CD4-positive, alpha-beta T cell treated with Interleukin-12 subunit alpha and Interleukin-12 subunit beta, for 1 hour (primary cell): ENCODE data around the gene TIMP2.
"Not testable (repeated sequence)": the region's sequence is repeated elsewhere in the genome, so short reads cannot be mapped to it uniquely, and the experiment has no call there.

ENCODE experiments used
- DNase-seq: peaks from one replicate; pipeline ENCODE4 v3.0.0-alpha.2; 2020

Gene TIMP2, protein sequence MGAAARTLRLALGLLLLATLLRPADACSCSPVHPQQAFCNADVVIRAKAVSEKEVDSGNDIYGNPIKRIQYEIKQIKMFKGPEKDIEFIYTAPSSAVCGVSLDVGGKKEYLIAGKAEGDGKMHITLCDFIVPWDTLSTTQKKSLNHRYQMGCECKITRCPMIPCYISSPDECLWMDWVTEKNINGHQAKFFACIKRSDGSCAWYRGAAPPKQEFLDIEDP

DNA sequence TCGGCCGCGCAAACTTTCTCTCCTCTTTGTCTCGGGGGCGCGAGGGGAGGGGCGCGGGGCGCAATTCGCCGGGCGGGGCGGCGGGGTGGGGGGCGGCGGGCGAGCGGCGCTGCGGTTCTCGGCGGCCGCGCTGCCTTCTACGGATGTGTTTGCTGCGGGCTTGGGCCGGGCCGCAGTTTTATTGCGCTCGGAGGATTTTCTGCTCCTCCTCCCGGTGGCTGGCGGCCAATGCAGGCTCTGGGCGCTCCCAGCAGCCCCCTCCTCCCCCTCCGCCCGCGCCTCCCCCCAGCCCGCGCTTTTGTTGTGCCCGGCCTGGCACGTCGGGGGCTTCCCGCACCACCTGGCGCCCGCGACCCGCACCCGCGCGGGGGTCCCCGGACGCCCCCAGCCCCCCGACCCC lies at the start of gene TIMP2:
TSS of gene TIMP2 (minus strand) at position 154 of the 400 bp plus-strand sequence. CDS start 299 bp downstream, outside the sequence.
- peak; percentile 75 for DNase-seq

GRCh38 chr17:78973792-78974520 lies 48.8 kb upstream of the TIMP2 start:
- DNase-seq: no peak

DNA sequence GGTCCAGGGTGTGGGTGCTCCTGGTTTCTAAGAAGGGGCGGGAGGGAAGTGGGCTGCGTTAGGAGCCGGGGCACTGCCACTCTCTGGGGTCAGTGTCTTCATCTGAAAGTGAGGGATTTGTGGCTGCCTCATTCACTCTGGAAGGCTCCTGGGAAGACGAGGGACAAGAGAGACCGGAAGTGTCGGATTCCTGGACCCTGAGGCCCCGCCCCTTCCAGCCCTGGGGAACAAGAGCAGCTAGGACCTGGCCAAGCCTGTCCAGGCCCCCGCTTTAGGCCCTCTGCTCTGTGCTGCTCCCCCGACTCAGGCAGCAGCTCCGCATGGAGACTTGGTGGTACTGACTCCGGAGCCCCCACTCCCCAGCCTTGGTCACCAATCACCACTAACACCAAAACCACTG lies 48.0 kb upstream of the TIMP2 start:
- DNase-seq: no peak

GRCh38 chr17:78972507-78973105 lies 47.4 kb upstream of the TIMP2 start:
- DNase-seq: no peak

GRCh38 chr17:78971756-78972506 lies 46.7 kb upstream of the TIMP2 start:
- no peak for DNase-seq

DNA sequence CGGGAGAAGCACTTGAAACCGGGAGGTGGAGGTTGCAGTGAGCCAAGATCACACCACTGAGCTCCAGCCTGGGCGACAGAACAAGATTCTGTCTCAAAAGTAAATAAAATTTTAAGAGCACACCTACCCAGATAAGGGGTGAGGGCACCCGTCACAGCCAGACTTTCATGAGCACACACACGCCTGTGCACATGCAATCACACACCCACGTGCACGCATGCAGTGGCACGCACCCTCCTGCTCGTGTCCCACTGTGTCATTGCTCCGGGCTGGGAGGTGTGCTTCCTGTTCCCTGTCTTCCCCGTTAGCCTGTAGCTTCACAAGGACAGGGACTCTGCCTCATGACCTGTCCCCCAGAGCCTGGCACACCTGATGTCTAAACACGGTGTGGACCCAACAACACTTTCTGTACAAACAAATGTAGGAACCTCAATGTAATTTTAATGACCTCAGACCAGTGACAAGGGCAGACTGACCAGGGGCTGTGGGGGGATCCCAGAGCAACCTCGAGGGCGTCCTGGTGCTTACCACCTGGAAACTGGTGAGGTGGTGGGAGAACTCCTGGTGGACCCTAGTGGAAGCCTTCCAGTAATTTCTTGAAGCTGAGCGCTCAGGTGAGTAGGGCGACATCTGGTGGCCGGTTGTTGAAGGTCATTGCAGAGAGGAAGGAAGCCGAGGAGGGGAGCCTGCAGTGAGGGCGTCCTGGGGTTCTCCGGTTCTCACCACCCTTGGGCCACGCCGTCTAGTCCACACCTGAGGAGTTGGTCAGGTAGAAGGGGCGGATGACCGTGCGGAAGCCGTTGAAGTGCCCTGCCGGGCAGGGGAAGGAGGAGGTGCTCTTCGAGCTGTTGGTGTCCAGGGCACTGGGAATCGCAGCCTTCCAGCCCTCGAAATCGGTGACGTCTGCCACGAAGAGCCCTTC lies 45.9 kb upstream of the TIMP2 start:
- DNase-seq: peak; percentile 73

DNA sequence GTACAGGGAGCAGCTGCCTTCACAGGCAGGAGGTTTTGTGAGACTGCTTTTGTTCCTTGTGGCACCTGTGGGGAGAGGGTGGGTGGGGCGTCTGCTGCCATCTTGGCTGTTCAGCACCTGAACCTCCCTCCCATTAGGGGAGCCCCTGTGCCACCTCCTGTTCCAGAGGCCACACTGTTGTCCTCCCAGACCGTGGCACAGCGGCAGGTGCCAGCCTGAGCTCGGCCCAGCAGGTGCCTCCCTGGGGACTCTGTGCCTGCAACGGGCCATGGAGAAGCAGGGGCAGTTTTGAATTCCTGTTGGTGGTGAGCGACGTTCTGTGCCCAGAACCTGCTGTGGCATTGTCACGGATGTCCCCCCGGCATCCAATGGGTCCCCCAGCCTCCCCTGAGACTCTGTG lies 44.7 kb upstream of the TIMP2 start:
- no peak for DNase-seq

- DNase-seq: no peak
Observed at GRCh38 chr17:78967782-78968362, 42.7 kb upstream of the TIMP2 start.

DNA sequence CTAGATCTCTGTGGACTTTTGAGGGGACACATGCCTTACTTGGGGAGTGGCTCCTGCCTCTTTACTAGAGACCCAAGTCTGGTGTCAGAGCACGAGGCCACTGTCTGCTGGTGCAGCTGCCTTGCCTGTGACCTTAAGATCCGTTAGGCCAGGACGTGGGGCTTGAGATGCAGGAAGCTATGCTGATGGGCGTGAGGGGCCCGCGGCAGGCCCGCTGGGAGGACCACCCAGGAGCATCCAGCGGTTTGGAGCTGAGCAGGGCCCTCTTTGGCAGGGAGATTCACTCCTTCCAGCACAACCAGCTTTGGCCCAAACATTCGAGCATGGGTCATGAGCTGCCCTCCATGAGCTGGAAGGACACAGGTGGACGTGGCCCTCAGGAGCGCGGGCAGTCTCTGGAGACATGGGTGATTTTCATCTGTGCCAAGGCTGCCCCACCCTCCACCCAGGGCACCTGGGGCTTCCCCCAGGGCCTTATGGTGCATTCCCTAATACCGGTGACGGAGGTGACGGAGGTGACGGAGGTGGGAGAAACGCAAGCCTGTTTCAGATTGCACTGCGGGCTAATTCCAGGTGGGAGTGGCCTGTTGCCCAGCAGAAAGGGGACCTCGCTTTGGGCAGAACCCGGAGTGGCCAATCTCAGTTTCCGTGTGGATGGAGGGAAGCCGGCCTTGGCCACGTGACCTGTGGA lies 41.9 kb upstream of the TIMP2 start:
- DNase-seq: no peak

DNA sequence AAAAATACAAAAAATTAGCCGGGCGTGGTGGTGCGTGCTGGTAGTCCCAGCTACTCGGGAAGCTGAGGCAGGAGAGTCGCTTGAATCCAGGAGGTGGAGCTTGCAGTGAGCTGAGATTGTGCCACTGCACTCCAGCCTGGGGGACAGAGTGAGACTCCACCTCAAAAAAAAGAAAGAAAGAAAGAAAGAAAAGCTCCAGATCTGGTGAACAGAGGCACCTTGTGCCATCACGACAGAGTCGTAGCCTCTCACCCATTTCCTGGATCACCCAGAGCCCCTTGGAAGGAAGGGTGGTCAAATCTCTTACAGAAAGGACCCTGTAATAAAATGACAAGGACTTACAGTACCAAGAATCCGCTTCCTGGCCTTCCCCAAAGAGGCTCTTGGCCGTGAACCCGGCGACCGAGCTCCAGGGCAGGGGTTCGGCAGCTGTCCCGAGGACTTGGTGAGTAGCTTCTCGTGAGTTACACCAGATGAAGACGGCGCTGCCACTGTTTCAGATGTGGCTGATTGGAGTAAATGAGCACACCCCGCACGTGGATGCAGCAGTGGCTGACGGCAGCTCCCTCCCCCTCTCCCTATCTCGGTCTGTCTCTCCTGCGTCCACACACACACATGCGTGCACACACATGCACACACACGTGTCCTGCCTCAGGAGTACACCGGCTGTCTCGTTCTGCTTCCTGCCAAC lies 41.1 kb upstream of the TIMP2 start:
- DNase-seq: no peak

DNA sequence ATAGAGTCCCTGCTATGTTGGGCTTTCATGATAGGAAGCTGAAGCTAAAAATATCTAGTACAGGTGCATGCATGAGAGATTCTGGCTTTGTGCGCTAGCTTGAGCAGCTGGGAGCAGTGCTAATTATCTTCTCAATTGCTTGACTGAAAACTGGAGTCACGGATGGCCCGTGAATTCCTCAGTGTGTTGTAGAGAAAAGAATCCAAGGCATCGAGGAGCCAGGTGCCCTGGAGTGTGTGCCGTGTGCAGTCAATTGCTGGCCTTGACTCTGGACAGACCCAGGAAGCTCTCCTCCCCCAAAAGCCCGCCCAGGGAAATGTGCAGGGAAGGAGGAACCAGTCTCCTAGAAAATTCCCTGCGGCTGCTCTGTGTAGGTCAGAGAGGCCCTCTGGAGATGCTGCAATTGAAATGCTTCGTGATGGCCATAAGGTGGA lies 40.3 kb upstream of the TIMP2 start:
- DNase-seq: no peak

DNA sequence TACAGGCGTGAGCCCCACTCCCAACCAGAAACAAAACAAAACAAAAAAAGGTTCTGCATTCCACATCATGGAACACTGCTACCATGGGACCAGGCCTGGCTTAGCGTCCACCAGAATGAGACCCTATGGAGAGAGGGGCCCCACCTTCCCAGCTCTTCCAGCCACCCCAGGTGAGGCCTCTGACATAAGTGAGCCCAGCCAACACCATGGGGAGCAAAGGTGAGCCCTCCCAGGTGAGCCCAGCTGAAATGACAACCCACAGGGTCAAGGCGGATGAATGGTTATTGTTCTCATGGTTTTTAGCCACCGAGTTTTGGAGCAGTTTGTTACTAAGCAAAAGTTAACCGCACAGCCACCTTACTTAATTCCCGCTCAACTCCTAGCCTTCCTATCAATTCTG lies 38.2 kb upstream of the TIMP2 start:
- no peak for DNase-seq

DNA sequence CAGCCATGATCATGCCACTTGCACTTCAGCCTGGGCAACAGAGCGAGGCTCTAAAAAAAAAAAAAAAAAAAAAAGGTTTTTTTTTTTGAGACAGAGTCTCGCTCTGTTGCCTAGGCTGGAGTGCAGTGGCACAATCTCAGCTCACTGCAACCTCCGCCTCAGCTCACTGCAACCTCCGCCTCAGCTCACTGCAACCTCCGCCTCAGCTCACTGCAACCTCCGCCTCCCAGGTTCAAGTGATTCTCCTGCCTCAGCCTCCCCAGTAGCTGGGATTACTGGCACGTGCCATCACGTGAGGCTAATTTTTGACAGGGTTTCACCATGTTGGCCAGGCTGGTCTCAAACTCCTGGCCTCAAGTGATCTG lies 37.8 kb upstream of the TIMP2 start:
- not testable (repeated sequence) for DNase-seq

DNA sequence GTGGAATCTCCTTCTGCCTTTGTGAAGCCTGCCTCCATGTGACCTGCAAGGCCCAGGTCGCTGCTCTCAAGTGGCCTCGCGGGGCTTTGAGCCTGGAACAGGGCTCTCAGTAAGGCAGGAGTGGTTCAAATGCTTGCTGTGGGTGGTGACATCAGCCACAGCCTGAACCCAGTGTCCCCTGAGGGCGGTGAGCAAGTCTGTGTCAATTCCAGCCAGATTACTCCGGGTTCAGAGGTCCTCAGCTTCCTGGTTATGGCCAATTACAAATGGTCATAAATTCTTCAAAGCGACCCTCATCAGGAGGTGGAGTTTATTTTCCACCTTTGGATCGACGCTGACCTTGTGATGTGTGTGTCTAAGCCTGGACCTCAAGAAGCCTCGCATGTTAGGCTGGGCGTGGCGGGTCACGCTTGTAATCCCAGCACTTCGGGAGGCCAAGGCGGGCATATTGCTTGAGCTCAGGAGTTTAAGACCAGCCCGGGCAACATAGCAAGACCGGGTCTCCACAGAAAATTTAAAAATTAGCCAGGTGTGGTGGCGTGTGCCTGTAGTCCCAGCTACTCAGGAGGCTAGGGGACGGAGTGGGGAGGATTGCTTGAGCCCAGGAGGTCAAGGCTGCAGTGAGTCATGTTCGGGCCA lies 37.3 kb upstream of the TIMP2 start:
- no peak for DNase-seq

DNA sequence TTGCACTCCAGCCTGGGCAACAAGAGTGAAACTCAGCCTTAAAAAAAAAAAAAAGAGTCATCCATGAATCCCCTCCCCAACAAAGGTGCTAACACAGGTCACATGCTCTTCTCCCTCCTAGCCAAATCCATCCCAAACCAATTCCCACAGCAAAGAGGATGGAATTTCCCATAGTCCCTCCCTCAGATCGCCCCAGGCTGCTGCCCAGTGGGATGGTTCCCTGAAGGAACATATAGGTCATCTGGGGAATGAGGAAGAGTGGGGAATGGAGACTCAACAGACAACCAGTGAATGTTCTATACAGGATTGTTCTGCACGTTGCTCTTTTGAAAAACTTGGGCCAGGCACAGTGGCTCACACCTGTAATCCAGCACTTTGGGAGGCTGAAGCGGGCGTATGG lies 36.4 kb upstream of the TIMP2 start:
- no peak for DNase-seq

DNA sequence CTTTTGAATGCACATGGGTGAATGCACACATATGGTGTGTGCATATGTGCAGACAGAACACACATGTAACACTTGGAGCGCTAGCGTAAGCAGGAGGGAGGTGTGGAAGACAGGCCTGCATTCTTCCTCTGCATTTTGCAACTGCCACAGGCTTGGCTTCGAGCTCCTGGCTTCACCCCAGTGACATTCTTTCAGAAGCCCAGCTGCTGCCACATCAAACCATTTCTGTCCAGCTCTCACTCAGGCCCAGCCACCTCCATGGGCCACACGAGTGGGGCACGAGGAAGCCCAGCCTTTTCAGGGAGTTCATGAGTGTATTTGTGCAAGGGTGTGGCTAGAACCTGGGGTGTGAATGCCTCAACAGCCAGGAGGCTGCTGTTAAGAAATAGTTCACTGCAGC lies 35.7 kb upstream of the TIMP2 start:
- DNase-seq: no peak

GRCh38 chr17:78959803-78960202 lies 34.6 kb upstream of the TIMP2 start:
- no peak for DNase-seq

DNA sequence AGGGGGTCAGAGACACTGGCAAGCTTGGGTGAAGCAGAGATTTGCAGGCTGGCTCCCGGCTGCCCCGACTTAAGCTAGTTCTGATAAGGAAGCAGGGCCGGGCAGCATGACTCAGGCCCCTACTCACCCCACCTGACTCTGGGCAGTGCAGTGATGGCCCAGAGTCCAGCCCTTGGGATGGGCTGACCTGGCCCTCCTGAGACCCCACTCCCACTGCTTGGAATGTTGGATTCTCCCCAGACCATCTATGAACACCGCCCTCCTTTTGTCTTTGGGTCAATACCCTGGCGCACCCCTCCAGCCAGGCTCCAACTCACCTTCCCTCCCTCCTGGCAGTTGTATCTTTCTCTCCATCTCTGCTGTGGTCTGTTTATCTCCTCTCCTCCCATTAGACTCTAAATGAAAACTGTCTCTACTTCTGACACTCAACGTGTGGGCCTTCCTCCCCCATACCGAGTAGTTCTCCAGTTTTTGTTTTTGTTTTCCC lies 33.5 kb upstream of the TIMP2 start:
- DNase-seq: no peak

DNA sequence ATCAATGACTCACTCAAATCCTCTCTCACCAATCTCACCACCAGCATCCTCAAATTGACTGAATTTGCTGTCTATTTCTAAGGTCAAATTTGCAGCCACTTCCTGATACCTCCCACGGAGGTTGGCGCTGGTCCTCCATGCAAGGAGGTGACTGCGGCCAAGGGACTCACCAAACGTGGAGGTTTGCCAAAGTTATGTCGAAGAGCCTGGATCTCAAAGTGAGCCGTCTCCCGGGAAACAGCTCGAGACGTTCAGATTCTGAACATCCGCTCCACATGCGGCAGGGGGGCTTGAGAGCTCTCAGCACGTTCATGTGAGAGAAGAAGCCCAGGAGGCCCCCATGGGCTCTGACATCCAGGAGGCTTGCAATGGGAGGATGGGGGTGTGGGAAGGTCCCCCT lies 31.9 kb upstream of the TIMP2 start:
- no peak for DNase-seq

DNA sequence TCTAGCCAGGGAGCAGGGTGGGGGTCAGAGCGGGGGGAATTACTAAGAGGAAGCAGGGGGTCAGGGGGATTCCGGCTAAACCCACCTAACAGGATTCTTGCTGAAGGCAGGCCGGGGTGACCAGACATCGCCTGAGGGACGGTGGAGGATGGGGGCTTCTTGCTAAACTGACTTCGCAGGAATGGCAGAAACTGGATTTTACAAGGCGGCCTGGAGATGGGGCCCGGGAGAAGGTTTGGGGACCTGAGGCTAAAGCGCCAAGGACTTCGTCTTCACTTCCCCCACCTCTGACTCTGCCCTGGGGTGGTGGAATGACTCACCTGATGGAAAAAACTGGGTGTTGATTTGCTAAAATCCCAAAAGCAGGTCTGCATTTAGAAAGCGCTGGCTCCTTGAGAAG lies 31.1 kb upstream of the TIMP2 start:
- no peak for DNase-seq
